H1 (cell line): ENCODE data around the gene AGPAT2. TPM values are rescaled to one million over a fixed set of nuclear protein-coding genes. Genes with fewer than 3 reads are reported as not detected.

Experiments used
- EZH2 ChIP-seq: fragments of 200-600 bp; sonication (generic); IDR thresholded peaks from 2 replicates; pipeline ENCODE4 v1.7.1; 2012; ENCODE audit warnings: low read depth, mild to moderate bottlenecking, moderate library complexity, low read length, inconsistent platforms; ENCODE audit not compliant: severe bottlenecking
- KDM4A ChIP-seq: IDR thresholded peaks from one replicate; pipeline ENCODE4 v1.7.1; 2012; ENCODE audit warnings: low read depth, mild to moderate bottlenecking, moderate library complexity, low read length, inconsistent platforms; ENCODE audit not compliant: severe bottlenecking
- SP1 ChIP-seq: IDR thresholded peaks from 2 replicates; pipeline ENCODE4 v1.6.1; 2011; ENCODE audit warnings: low read depth, low read length
- polyA plus RNA-seq, 7 experiments: library from polyadenylated mRNA; depleted of rRNA in 3 of 7; stranded (reverse) in 5 of 7; unstranded in 2 of 7; fragments of >200 nt in 5 of 7; fragments of 200-250 nt in 2 of 7; gene quantifications; 1 replicate in 5 of 7; 2 replicates in 1 of 7; 4 replicates in 1 of 7; pipeline versions ENCODE4 v1.2.1 to v1.2.3, GENCODE V29; 2011 to 2013; ENCODE audit warnings: missing spikeins in 2 of 7, mixed read lengths in 2 of 7
- total RNA-seq: library from RNA; stranded (reverse); fragmentation: NEBNext Ultra II Directional; extraction: Animal tissue kit (Norgen Biotek cat#: 25700); gene quantifications from 2 replicates; pipeline ENCODE4 v1.2.1, GENCODE V29; 2021

AGPAT2 gene
- total and polyA plus RNA-seq, 2 of the 8 experiments (the other 6 are each of a cell fraction or from before 2014, with no cell fraction given) = 31.6 to 37.6 TPM

DNA sequence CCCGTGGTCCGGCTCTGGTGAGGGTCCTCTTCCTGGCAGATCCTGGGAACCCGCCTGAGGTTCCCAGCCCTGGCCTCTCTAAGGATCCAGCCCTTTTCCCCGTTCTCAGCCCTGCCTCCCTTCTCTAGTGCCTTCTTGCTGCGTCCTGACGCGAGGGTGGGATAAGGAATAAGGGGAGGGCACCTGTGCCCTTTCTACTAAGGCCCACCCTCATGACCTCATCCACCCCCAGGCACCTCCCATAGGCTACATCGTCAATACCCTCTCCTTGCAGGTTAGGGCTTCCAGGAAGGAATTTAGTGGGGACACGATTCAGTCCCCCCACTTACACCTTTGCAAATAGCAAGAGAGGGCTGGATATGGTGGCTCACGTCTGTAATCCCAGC, 14.4 kb upstream of the AGPAT2 start (continued):
- TF ChIP-seq KDM4A = no peak
- TF ChIP-seq SP1 = no peak
- no peak for TF ChIP-seq EZH2
